HCT116 (cell line): ENCODE data around the gene PNRC2.

ENCODE experiments used
- CEBPB ChIP-seq: IDR thresholded peaks from 2 replicates; pipeline ENCODE4 v1.6.1; 2012; ENCODE audit warnings: low read depth
- ELF1 ChIP-seq: IDR thresholded peaks from 2 replicates; pipeline ENCODE4 v1.6.1; 2012; ENCODE audit warnings: low read depth, borderline replicate concordance
- EZH2phosphoT487 ChIP-seq: fragments of 200-600 bp; IDR thresholded peaks from 2 replicates; pipeline ENCODE4 v1.6.1; 2018; ENCODE audit warnings: antibody characterized with exemption, borderline replicate concordance
- JUND ChIP-seq: IDR thresholded peaks from 2 replicates; pipeline ENCODE4 v1.6.1; 2012
- MAX ChIP-seq: IDR thresholded peaks from 2 replicates; pipeline ENCODE4 v1.6.1; 2012
- POLR2A ChIP-seq: IDR thresholded peaks from 2 replicates; pipeline ENCODE4 v1.7.0; 2011; ENCODE audit warnings: borderline replicate concordance; ENCODE audit not compliant: insufficient read depth, insufficient read length; ENCODE audit errors: extremely low read depth
- POLR2AphosphoS5 ChIP-seq: IDR thresholded peaks from 2 replicates; pipeline ENCODE4 v1.6.1; 2011; ENCODE audit warnings: mild to moderate bottlenecking, low read depth, low read length, moderate library complexity
- SP1 ChIP-seq: IDR thresholded peaks from 2 replicates; pipeline ENCODE4 v1.6.1; 2012; ENCODE audit warnings: low read depth
- ZNF274 ChIP-seq: fragments of 200-500 bp; sonication (Bioruptor generic); IDR thresholded peaks from 2 replicates; pipeline ENCODE4 v1.6.1; 2014; ENCODE audit warnings: mild to moderate bottlenecking, low read depth, low read length, inconsistent platforms
- TF ChIP-seq, protein P1 (sequence below), 3 experiments: fragments of 200-600 bp in 1 of 3; sonication (generic) in 1 of 3; IDR thresholded peaks in 2 of 3; conservative IDR thresholded peaks in 1 of 3; 2 replicates each; pipeline ENCODE4 v1.5.1; 2012 to 2017; ENCODE audit warnings: low read depth in 2 of 3, low read length in 2 of 3, antibody characterized with exemption in 1 of 3, borderline replicate concordance in 1 of 3, control low read depth in 1 of 3, mild to moderate bottlenecking in 1 of 3, mixed read lengths in 1 of 3, mixed run types in 1 of 3, moderate library complexity in 1 of 3; ENCODE audit not compliant: insufficient read depth in 1 of 3
- TF ChIP-seq, protein P2 (sequence below): IDR thresholded peaks from 2 replicates; pipeline ENCODE4 v1.6.1; 2012
- TF ChIP-seq, protein P3 (sequence below): IDR thresholded peaks from 2 replicates; pipeline ENCODE4 v1.6.1; 2012; ENCODE audit warnings: low read depth

DNA sequence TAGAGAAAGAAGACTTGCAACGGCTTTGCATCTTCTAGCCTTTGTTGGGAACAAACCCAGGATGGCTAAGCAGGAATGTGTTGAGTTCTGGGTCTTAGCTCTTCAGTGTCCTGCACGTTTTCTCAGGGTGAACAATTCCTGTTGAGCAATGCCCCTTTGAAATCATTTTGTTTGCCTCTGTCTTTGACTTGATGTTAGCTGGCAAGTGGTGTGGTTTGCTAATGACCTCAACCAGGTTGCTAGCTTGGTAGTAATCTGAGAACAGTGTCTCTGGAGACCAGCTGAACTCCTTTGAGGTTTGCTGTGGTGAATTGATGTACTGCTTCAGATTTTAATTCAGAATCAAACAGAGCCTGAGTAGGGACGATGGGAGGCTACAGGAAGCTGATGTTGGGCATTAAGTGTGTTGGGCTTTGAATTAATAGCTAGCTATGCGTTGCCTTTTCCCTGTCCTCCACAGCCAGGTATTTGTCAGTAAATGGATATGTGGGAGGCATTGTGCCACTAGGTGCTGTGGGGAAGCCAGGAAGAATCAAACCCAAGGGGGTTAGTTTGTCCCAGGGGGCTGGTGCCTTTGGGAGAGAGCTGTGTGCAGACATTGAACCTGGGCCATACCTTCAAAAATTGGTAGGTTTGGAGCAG lies 43.8 kb downstream of the PNRC2 start:
- TF ChIP-seq, protein P1, sequence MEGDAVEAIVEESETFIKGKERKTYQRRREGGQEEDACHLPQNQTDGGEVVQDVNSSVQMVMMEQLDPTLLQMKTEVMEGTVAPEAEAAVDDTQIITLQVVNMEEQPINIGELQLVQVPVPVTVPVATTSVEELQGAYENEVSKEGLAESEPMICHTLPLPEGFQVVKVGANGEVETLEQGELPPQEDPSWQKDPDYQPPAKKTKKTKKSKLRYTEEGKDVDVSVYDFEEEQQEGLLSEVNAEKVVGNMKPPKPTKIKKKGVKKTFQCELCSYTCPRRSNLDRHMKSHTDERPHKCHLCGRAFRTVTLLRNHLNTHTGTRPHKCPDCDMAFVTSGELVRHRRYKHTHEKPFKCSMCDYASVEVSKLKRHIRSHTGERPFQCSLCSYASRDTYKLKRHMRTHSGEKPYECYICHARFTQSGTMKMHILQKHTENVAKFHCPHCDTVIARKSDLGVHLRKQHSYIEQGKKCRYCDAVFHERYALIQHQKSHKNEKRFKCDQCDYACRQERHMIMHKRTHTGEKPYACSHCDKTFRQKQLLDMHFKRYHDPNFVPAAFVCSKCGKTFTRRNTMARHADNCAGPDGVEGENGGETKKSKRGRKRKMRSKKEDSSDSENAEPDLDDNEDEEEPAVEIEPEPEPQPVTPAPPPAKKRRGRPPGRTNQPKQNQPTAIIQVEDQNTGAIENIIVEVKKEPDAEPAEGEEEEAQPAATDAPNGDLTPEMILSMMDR (IDR thresholded peaks at IDR 0.05 in 2 of 3, conservative IDR thresholded peaks at IDR 0.05 in 1 of 3; ENCODE audit: borderline replicate concordance in 1 of 3, insufficient read depth in 1 of 3, low read depth in 2 of 3, low read length in 2 of 3) = no peak
- TF ChIP-seq MAX (no peak), CEBPB (no peak), ZNF274 (no peak), POLR2A (no peak), JUND (no peak), POLR2AphosphoS5 (no peak), SP1 (no peak), ELF1 (no peak), EZH2phosphoT487 (no peak)
- TF ChIP-seq, protein P2, sequence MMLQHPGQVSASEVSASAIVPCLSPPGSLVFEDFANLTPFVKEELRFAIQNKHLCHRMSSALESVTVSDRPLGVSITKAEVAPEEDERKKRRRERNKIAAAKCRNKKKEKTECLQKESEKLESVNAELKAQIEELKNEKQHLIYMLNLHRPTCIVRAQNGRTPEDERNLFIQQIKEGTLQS = no peak
- TF ChIP-seq, protein P3, sequence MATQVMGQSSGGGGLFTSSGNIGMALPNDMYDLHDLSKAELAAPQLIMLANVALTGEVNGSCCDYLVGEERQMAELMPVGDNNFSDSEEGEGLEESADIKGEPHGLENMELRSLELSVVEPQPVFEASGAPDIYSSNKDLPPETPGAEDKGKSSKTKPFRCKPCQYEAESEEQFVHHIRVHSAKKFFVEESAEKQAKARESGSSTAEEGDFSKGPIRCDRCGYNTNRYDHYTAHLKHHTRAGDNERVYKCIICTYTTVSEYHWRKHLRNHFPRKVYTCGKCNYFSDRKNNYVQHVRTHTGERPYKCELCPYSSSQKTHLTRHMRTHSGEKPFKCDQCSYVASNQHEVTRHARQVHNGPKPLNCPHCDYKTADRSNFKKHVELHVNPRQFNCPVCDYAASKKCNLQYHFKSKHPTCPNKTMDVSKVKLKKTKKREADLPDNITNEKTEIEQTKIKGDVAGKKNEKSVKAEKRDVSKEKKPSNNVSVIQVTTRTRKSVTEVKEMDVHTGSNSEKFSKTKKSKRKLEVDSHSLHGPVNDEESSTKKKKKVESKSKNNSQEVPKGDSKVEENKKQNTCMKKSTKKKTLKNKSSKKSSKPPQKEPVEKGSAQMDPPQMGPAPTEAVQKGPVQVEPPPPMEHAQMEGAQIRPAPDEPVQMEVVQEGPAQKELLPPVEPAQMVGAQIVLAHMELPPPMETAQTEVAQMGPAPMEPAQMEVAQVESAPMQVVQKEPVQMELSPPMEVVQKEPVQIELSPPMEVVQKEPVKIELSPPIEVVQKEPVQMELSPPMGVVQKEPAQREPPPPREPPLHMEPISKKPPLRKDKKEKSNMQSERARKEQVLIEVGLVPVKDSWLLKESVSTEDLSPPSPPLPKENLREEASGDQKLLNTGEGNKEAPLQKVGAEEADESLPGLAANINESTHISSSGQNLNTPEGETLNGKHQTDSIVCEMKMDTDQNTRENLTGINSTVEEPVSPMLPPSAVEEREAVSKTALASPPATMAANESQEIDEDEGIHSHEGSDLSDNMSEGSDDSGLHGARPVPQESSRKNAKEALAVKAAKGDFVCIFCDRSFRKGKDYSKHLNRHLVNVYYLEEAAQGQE = no peak
